Coronary artery (tissue), 2 donors: ENCODE measurements around the gene HECW1.

Experiments used
- DNase-seq: peaks from one replicate; pipeline ENCODE4 v3.0.0-alpha.2; 2017; ENCODE audit warnings: low spot score
- H3K27ac ChIP-seq, 2 donors: fragments of 200-600 bp; sonication (generic); one replicate each; pipeline ENCODE4 v1.5.1; 2016 to 2019
- H3K4me3 ChIP-seq: fragments of 200-600 bp; sonication (generic); 2 replicates; pipeline ENCODE4 v1.5.1; 2016; ENCODE audit warnings: mild to moderate bottlenecking, moderate library complexity
- CTCF ChIP-seq: fragments of 200-600 bp; sonication (generic); IDR thresholded peaks from one replicate; pipeline ENCODE4 v1.5.1; 2019; ENCODE audit warnings: antibody characterized with exemption

The HECW1 gene

GRCh38 chr7:43096875-43097274, 15.6 kb upstream of the HECW1 start:
- Histone ChIP-seq H3K4me3 (no peak overlapping the region), H3K27ac (no peak overlapping the region)
- TF ChIP-seq CTCF = no peak
- DNase-seq = no peak

GRCh38 chr7:43099750-43100149, 12.7 kb upstream of the HECW1 start:
- Histone ChIP-seq H3K27ac (no peak overlapping the region), H3K4me3 (no peak overlapping the region)
- DNase-seq = no peak
- no peak for TF ChIP-seq CTCF

GRCh38 chr7:43104874-43105520, 7.5 kb upstream of the HECW1 start:
- no peak for TF ChIP-seq CTCF
- DNase-seq = no peak
- no peak overlapping the region for H3K27ac ChIP-seq
- H3K4me3 ChIP-seq = no peak overlapping the region

- no peak for TF ChIP-seq CTCF
- Histone ChIP-seq H3K27ac (no peak overlapping the region), H3K4me3 (no peak overlapping the region)
- no peak for DNase-seq
These were observed 6.8 kb upstream of the HECW1 start for GRCh38 chr7:43105521-43106120.

GRCh38 chr7:43108255-43109011, 4.0 kb upstream of the HECW1 start:
- Histone ChIP-seq H3K27ac (no peak overlapping the region), H3K4me3 (no peak overlapping the region)
- TF ChIP-seq CTCF = peak; percentile 52
- DNase-seq = no peak

GRCh38 chr7:43110791-43111535, 1.5 kb upstream of the HECW1 start:
- no peak for DNase-seq
- H3K4me3 ChIP-seq = no peak overlapping the region
- TF ChIP-seq CTCF = no peak
- no peak overlapping the region for H3K27ac ChIP-seq
